ENCODE measurements around the gene LEMD1. TPM values are rescaled to one million over a fixed set of nuclear protein-coding genes. Genes with fewer than 3 reads are reported as not detected.

Gene LEMD1
- total and polyA plus RNA-seq, 3 experiments from 2014 or later: 0.55 TPM; not detected in 2

- Histone ChIP-seq H3K4me1 (ENCODE audit: insufficient read depth, low read length) (peaks cover 16% of the 10 kb centered on the region), H3K9me3 (ENCODE audit: low read length) (no peaks in the 10 kb centered on the region), H3K27me3 (ENCODE audit: insufficient read depth, low read length, poor library complexity, severe bottlenecking) (peaks cover 41% of the 10 kb centered on the region), H3K4me3 (ENCODE audit: low read length) (peak within 1 kb of the TSS; percentile 39), H3K36me3 (ENCODE audit: insufficient read depth, low read length) (no peaks in the 10 kb centered on the region), H3K27ac (ENCODE audit: low read depth, low read length) (no peak within 1 kb of the TSS)
- H3K9me3 Mint-ChIP-seq: no peaks in the 10 kb centered on the region
- no peaks in the 10 kb centered on the region for H3K36me3 Mint-ChIP-seq
- H3K27me3 Mint-ChIP-seq: peaks cover 45 to 72% of the 10 kb centered on the region in 2 donors
- H3K4me3 Mint-ChIP-seq: peak within 1 kb of the TSS; percentile 79 to 91 (median 85)
- peaks cover 17 to 24% (median 17%) of the 10 kb centered on the region in 3 donors for H3K4me1 Mint-ChIP-seq
- POLR2A ChIA-PET: interaction anchor here (1.2 to 2.0 kb wide), 2 partner anchors 15 to 25 kb away, joined by 3 to 6 read pairs; no protein-coding TSS in a partner anchor
- DNase-seq: no peak
- CTCF ChIA-PET: interaction anchor here (1.3 to 4.8 kb wide), 4 partner anchors 10 to 102 kb away, joined by 3 to 24 read pairs (median 6); no protein-coding TSS in a partner anchor
- H3K27ac Mint-ChIP-seq: peak within 1 kb of the TSS in 1 of 8 donors; percentile 52
These were observed 33.9 kb upstream of the LEMD1 start, which contains the start of gene BLACAT1 for GRCh38 chr1:205455581-205456382. Gene BLACAT1 (minus strand): TSS chr1:205456045.

GRCh38 chr1:205454903-205455335 is 33.1 kb upstream of the LEMD1 start:
- H3K27me3 ChIP-seq (ENCODE audit: insufficient read depth, low read length, poor library complexity, severe bottlenecking): peaks cover 41% of the 10 kb centered on the region
- peak overlapping the region in 2 of 7 donors; percentile 21 to 47 for H3K4me3 Mint-ChIP-seq

DNA sequence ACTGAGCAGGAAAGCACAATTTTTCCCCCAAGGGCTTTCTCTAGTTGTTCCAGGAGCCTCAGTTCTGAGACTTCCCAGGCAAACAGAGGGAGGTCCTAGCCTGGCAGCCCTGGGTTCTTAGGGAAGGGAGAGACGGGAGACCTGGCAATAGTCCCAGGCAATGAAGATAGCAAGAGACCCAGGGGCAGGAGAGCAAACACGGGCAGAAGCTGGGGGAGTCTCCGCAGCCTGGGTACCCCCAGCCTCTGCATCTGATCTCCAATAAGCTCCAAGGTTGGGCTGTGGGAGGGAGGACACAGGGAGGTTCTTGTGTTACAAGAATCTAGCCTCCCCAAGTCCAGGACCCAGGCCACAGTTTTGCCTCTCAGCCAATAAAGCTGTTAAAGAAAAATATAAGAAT is 31.6 kb upstream of the LEMD1 start:
- H3K27ac Mint-ChIP-seq: no peak overlapping the region
- Histone ChIP-seq H3K4me3 (ENCODE audit: low read length) (no peak overlapping the region), H3K4me1 (ENCODE audit: insufficient read depth, low read length) (peaks cover 16% of the 10 kb centered on the region), H3K36me3 (ENCODE audit: insufficient read depth, low read length) (no peaks in the 10 kb centered on the region), H3K9me3 (ENCODE audit: low read length) (no peaks in the 10 kb centered on the region), H3K27ac (ENCODE audit: low read depth, low read length) (no peak overlapping the region), H3K27me3 (ENCODE audit: insufficient read depth, low read length, poor library complexity, severe bottlenecking) (peaks cover 41% of the 10 kb centered on the region)
- ChIA-PET CTCF (interaction anchor here (0.9 to 1.7 kb wide), 3 partner anchors 9 to 121 kb away, joined by 3 to 8 read pairs (median 3); no protein-coding TSS in a partner anchor), POLR2A (no interaction called here)
- H3K9me3 Mint-ChIP-seq: no peaks in the 10 kb centered on the region
- H3K27me3 Mint-ChIP-seq: peaks cover 38 to 61% of the 10 kb centered on the region in 2 donors
- no peak overlapping the region for H3K4me3 Mint-ChIP-seq
- DNase-seq: no peak
- H3K4me1 Mint-ChIP-seq: peaks cover 22 to 29% (median 22%) of the 10 kb centered on the region in 3 donors
- no peaks in the 10 kb centered on the region for H3K36me3 Mint-ChIP-seq

More at GRCh38 chr1:205454903-205455335, 33.1 kb upstream of the LEMD1 start:
- no peaks in the 10 kb centered on the region for H3K36me3 ChIP-seq (ENCODE audit: insufficient read depth, low read length)
- no peak overlapping the region for H3K4me3 ChIP-seq (ENCODE audit: low read length)
- no peak for DNase-seq
- Mint-ChIP-seq H3K27ac (peak overlapping the region in 1 of 8 donors; percentile 46), H3K4me1 (peaks cover 17 to 24% (median 17%) of the 10 kb centered on the region in 3 donors), H3K27me3 (peaks cover 45 to 73% of the 10 kb centered on the region in 2 donors), H3K36me3 (no peaks in the 10 kb centered on the region), H3K9me3 (no peaks in the 10 kb centered on the region)
- ChIA-PET CTCF (interaction anchor here (1.1 to 4.8 kb wide), 3 partner anchors 10 to 70 kb away, joined by 3 to 24 read pairs (median 4); no protein-coding TSS in a partner anchor), POLR2A (interaction anchor here (1.2 kb wide), 1 partner anchor 26 kb away, joined by 3 read pairs; no protein-coding TSS in a partner anchor)
- H3K9me3 ChIP-seq (ENCODE audit: low read length): no peaks in the 10 kb centered on the region
- H3K27ac ChIP-seq (ENCODE audit: low read depth, low read length): no peak overlapping the region
- peaks cover 16% of the 10 kb centered on the region for H3K4me1 ChIP-seq (ENCODE audit: insufficient read depth, low read length)

- H3K36me3 Mint-ChIP-seq: no peaks in the 10 kb centered on the region
- Histone ChIP-seq H3K9me3 (ENCODE audit: low read length) (no peaks in the 10 kb centered on the region), H3K4me3 (ENCODE audit: low read length) (no peak overlapping the region), H3K27ac (ENCODE audit: low read depth, low read length) (no peak overlapping the region), H3K27me3 (ENCODE audit: insufficient read depth, low read length, poor library complexity, severe bottlenecking) (peaks cover 41% of the 10 kb centered on the region), H3K36me3 (ENCODE audit: insufficient read depth, low read length) (no peaks in the 10 kb centered on the region), H3K4me1 (ENCODE audit: insufficient read depth, low read length) (peaks cover 16% of the 10 kb centered on the region)
- H3K9me3 Mint-ChIP-seq: no peaks in the 10 kb centered on the region
- peak overlapping the region in 1 of 8 donors; percentile 23 for H3K27ac Mint-ChIP-seq
- no peak for DNase-seq
- peaks cover 22 to 29% (median 22%) of the 10 kb centered on the region in 3 donors for H3K4me1 Mint-ChIP-seq
- peak overlapping the region in 1 of 7 donors; percentile 10 for H3K4me3 Mint-ChIP-seq
- peaks cover 33 to 56% of the 10 kb centered on the region in 2 donors for H3K27me3 Mint-ChIP-seq
- POLR2A ChIA-PET: no interaction called here
- CTCF ChIA-PET: interaction anchor here (0.9 to 1.7 kb wide), 3 partner anchors 8 to 120 kb away, joined by 3 to 8 read pairs (median 3); no protein-coding TSS in a partner anchor
These were observed 31.1 kb upstream of the LEMD1 start for GRCh38 chr1:205452933-205453332.

GRCh38 chr1:205452364-205452763 is 30.5 kb upstream of the LEMD1 start:
- Histone ChIP-seq H3K4me3 (ENCODE audit: low read length) (no peak overlapping the region), H3K36me3 (ENCODE audit: insufficient read depth, low read length) (no peaks in the 10 kb centered on the region), H3K27ac (ENCODE audit: low read depth, low read length) (no peak overlapping the region), H3K27me3 (ENCODE audit: insufficient read depth, low read length, poor library complexity, severe bottlenecking) (peaks cover 41% of the 10 kb centered on the region), H3K4me1 (ENCODE audit: insufficient read depth, low read length) (peaks cover 16% of the 10 kb centered on the region), H3K9me3 (ENCODE audit: low read length) (no peaks in the 10 kb centered on the region)
- CTCF ChIA-PET: interaction anchor here (1.2 to 1.7 kb wide), 2 partner anchors 8 to 33 kb away, joined by 3 to 8 read pairs; no protein-coding TSS in a partner anchor
- H3K27ac Mint-ChIP-seq: peak overlapping the region in 1 of 8 donors; percentile 23
- peaks cover 17 to 24% (median 17%) of the 10 kb centered on the region in 3 donors for H3K4me1 Mint-ChIP-seq
- no peaks in the 10 kb centered on the region for H3K36me3 Mint-ChIP-seq
- POLR2A ChIA-PET: no interaction called here
- no peak overlapping the region for H3K4me3 Mint-ChIP-seq
- DNase-seq: no peak
- peaks cover 32 to 50% of the 10 kb centered on the region in 2 donors for H3K27me3 Mint-ChIP-seq
- no peaks in the 10 kb centered on the region for H3K9me3 Mint-ChIP-seq

GRCh38 chr1:205451759-205452164 is 29.9 kb upstream of the LEMD1 start:
- no peaks in the 10 kb centered on the region for H3K9me3 Mint-ChIP-seq
- Histone ChIP-seq H3K4me3 (ENCODE audit: low read length) (no peak overlapping the region), H3K9me3 (ENCODE audit: low read length) (no peaks in the 10 kb centered on the region), H3K4me1 (ENCODE audit: insufficient read depth, low read length) (peaks cover 16% of the 10 kb centered on the region), H3K36me3 (ENCODE audit: insufficient read depth, low read length) (no peaks in the 10 kb centered on the region), H3K27me3 (ENCODE audit: insufficient read depth, low read length, poor library complexity, severe bottlenecking) (peaks cover 41% of the 10 kb centered on the region), H3K27ac (ENCODE audit: low read depth, low read length) (no peak overlapping the region)
- ChIA-PET POLR2A (no interaction called here), CTCF (interaction anchor here (1.7 kb wide), 1 partner anchor 34 kb away, joined by 8 read pairs; no protein-coding TSS in a partner anchor)
- DNase-seq: no peak
- no peaks in the 10 kb centered on the region for H3K36me3 Mint-ChIP-seq
- H3K27ac Mint-ChIP-seq: no peak overlapping the region
- peaks cover 17 to 24% (median 17%) of the 10 kb centered on the region in 3 donors for H3K4me1 Mint-ChIP-seq
- no peak overlapping the region for H3K4me3 Mint-ChIP-seq
- peaks cover 32 to 50% of the 10 kb centered on the region in 2 donors for H3K27me3 Mint-ChIP-seq

GRCh38 chr1:205451202-205451601 is 29.3 kb upstream of the LEMD1 start:
- no peak for DNase-seq
- CTCF ChIA-PET: no interaction called here

More at GRCh38 chr1:205451202-205451601, 29.3 kb upstream of the LEMD1 start:
- H3K36me3 Mint-ChIP-seq: no peaks in the 10 kb centered on the region
- H3K27ac ChIP-seq (ENCODE audit: low read depth, low read length): no peak overlapping the region
- H3K4me3 ChIP-seq (ENCODE audit: low read length): no peak overlapping the region
- no peaks in the 10 kb centered on the region for H3K9me3 ChIP-seq (ENCODE audit: low read length)
- no peaks in the 10 kb centered on the region for H3K9me3 Mint-ChIP-seq
- peaks cover 12% of the 10 kb centered on the region for H3K4me1 ChIP-seq (ENCODE audit: insufficient read depth, low read length)
- peaks cover 12 to 19% (median 14%) of the 10 kb centered on the region in 3 donors for H3K4me1 Mint-ChIP-seq
- H3K36me3 ChIP-seq (ENCODE audit: insufficient read depth, low read length): no peaks in the 10 kb centered on the region
- peaks cover 28 to 46% of the 10 kb centered on the region in 2 donors for H3K27me3 Mint-ChIP-seq
- POLR2A ChIA-PET: no interaction called here
- H3K27me3 ChIP-seq (ENCODE audit: insufficient read depth, low read length, poor library complexity, severe bottlenecking): peaks cover 37% of the 10 kb centered on the region
- peak overlapping the region in 1 of 7 donors; percentile 30 for H3K4me3 Mint-ChIP-seq
- no peak overlapping the region for H3K27ac Mint-ChIP-seq
